Endodermal cell (in vitro differentiated cells): ENCODE measurements around the gene ALOX5AP. TPM values are rescaled to one million over a fixed set of nuclear protein-coding genes. Genes with fewer than 3 reads are reported as not detected.

Source experiments
- DNase-seq: peaks from one replicate; pipeline ENCODE4 v3.0.0-alpha.2; 2017
- H3K27ac ChIP-seq: 2 replicates; pipeline ENCODE4 v1.5.1; 2013; ENCODE audit warnings: mild to moderate bottlenecking, low read depth, low read length, moderate library complexity
- H3K27me3 ChIP-seq: 2 replicates; pipeline ENCODE4 v1.6.1; 2013; ENCODE audit warnings: mild to moderate bottlenecking, low read length, moderate library complexity; ENCODE audit not compliant: insufficient read depth, control insufficient read depth, poor library complexity, severe bottlenecking
- H3K36me3 ChIP-seq: 2 replicates; pipeline ENCODE4 v1.7.0; 2013; ENCODE audit warnings: mild to moderate bottlenecking, low read length, moderate library complexity; ENCODE audit not compliant: control insufficient read depth, insufficient read depth
- H3K4me1 ChIP-seq: one replicate; pipeline ENCODE4 v1.7.0; 2013; ENCODE audit warnings: low read length; ENCODE audit not compliant: control insufficient read depth, insufficient read depth
- H3K4me3 ChIP-seq: 2 replicates; pipeline ENCODE4 v1.5.1; 2013; ENCODE audit warnings: mild to moderate bottlenecking, low read length, moderate library complexity
- H3K9ac ChIP-seq: 2 replicates; pipeline ENCODE4 v1.6.1; 2013; ENCODE audit warnings: mild to moderate bottlenecking, low read length, moderate library complexity; ENCODE audit not compliant: poor library complexity, severe bottlenecking; ENCODE audit errors: extremely low read depth
- H3K9me3 ChIP-seq: 2 replicates; pipeline ENCODE4 v1.6.1; 2013; ENCODE audit warnings: mild to moderate bottlenecking, low read length, moderate library complexity; ENCODE audit not compliant: control insufficient read depth
- H3K27ac Mint-ChIP-seq: 2 replicates; pipeline ENCODE4 v1.8.0; 2020; ENCODE audit warnings: mixed read lengths
- H3K27me3 Mint-ChIP-seq: 2 replicates; pipeline ENCODE4 v1.8.0; 2021; ENCODE audit warnings: mild to moderate bottlenecking, mixed read lengths; ENCODE audit not compliant: insufficient read depth
- H3K36me3 Mint-ChIP-seq: 2 replicates; pipeline ENCODE4 v1.8.0; 2020; ENCODE audit warnings: low read depth, mixed read lengths
- H3K4me1 Mint-ChIP-seq: 2 replicates; pipeline ENCODE4 v1.8.0; 2020; ENCODE audit warnings: mixed read lengths
- H3K4me3 Mint-ChIP-seq: 2 replicates; pipeline ENCODE4 v1.8.0; 2020; ENCODE audit warnings: mild to moderate bottlenecking, moderate library complexity, mixed read lengths
- H3K9me3 Mint-ChIP-seq: 2 replicates; pipeline ENCODE4 v1.8.0; 2020; ENCODE audit warnings: mild to moderate bottlenecking, mixed read lengths
- WGBS, 2 experiments: methylation state at CpG; one replicate each; pipeline versions ENCODE4 v1.1.5 to v1.1.7; 2013; ENCODE audit warnings: missing lambda C conversion rate in 2 of 2, mixed read lengths in 1 of 2; ENCODE audit not compliant: insufficient coverage in 1 of 2, insufficient read length in 1 of 2; 5-methylcytosine and 5-hydroxymethylcytosine counted together
- total RNA-seq, 2 donors: library from RNA; stranded (reverse); fragmentation: NEBNext Ultra II Directional in 1 of 2; extraction: Animal tissue kit (Norgen Biotek cat#: 25700) in 1 of 2; gene quantifications; 2 replicates in 1 of 2; 3 replicates in 1 of 2; pipeline ENCODE4 v1.2.1, GENCODE V29; 2021
- TF ChIP-seq, protein P1 (sequence below): fragments of 200-600 bp; sonication (generic); conservative IDR thresholded peaks from 2 replicates; pipeline ENCODE4 v1.5.0; 2021; ENCODE audit warnings: antibody characterized with exemption, mild to moderate bottlenecking

ALOX5AP gene
- total RNA-seq, 2 donors from 2014 or later = not detected

DNA sequence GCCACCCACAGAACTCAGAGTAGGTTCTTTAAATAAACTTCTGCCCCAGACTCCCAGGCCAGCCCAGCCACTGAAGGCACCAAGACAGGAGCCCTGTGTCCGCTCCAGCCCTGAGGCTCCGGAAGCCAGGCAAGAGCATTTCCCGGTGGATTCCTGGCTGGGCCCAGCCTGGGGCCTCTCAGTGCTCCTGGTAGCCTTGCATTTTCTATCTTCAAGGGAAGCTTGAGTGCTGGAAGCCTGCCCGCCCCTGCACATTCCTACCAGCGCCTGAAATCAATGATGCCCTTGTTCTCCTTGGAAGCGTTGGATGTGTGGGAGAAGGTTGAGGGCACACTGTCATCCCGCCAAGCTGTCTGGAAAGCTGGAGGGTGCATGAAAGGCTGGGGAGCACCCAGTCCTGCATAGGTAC is 70.3 kb downstream of the ALOX5AP start:
- no peaks in the 10 kb centered on the region for H3K27me3 ChIP-seq

DNA sequence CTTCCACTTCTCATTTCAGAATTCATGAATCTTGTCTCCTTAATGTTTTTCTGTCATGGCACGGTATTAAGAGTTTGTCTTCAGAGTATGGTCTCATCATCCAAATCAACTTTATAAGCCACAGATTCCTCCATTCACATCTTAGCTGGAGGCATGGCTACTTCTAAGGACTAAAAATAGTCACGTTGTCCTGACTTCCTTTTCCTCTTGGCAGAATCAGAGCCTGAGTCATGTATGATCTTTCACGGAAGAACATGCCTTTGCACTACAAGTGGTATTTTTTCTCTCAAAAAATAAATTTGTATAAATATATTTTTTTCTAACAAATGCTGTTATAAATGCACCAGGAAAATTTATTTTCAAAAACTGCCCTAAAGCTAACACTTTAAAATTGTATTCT is 71.4 kb downstream of the ALOX5AP start:
- Histone ChIP-seq H3K27ac (no peak overlapping the region), H3K4me1 (no peaks in the 10 kb centered on the region), H3K36me3 (no peaks in the 10 kb centered on the region), H3K9ac (no peak overlapping the region), H3K9me3 (no peaks in the 10 kb centered on the region), H3K4me3 (no peak overlapping the region), H3K27me3 (no peaks in the 10 kb centered on the region)
- Mint-ChIP-seq H3K27me3 (peaks cover 6% of the 10 kb centered on the region), H3K27ac (no peak overlapping the region), H3K4me1 (peaks cover 9% of the 10 kb centered on the region), H3K36me3 (no peaks in the 10 kb centered on the region), H3K9me3 (no peaks in the 10 kb centered on the region), H3K4me3 (no peak overlapping the region)
- WGBS, 2 experiments = 91 to 93% methylated on average over 2 of the region's 3 CpGs
- TF ChIP-seq, protein P1, sequence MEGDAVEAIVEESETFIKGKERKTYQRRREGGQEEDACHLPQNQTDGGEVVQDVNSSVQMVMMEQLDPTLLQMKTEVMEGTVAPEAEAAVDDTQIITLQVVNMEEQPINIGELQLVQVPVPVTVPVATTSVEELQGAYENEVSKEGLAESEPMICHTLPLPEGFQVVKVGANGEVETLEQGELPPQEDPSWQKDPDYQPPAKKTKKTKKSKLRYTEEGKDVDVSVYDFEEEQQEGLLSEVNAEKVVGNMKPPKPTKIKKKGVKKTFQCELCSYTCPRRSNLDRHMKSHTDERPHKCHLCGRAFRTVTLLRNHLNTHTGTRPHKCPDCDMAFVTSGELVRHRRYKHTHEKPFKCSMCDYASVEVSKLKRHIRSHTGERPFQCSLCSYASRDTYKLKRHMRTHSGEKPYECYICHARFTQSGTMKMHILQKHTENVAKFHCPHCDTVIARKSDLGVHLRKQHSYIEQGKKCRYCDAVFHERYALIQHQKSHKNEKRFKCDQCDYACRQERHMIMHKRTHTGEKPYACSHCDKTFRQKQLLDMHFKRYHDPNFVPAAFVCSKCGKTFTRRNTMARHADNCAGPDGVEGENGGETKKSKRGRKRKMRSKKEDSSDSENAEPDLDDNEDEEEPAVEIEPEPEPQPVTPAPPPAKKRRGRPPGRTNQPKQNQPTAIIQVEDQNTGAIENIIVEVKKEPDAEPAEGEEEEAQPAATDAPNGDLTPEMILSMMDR = no peak
- no peak for DNase-seq

More for the DNA sequence above, 70.3 kb downstream of the ALOX5AP start:
- Histone ChIP-seq H3K9ac (no peak overlapping the region), H3K9me3 (no peaks in the 10 kb centered on the region), H3K4me3 (no peak overlapping the region), H3K4me1 (no peaks in the 10 kb centered on the region), H3K27ac (peak overlapping the region; percentile 74), H3K36me3 (no peaks in the 10 kb centered on the region)
- Mint-ChIP-seq H3K36me3 (no peaks in the 10 kb centered on the region), H3K27ac (no peak overlapping the region), H3K9me3 (no peaks in the 10 kb centered on the region), H3K4me1 (peaks cover 9% of the 10 kb centered on the region), H3K4me3 (no peak overlapping the region), H3K27me3 (peaks cover 6% of the 10 kb centered on the region)
- WGBS, 2 experiments = 61 to 89% methylated on average over 3 to 7 of the region's 7 CpGs
- DNase-seq = no peak
- TF ChIP-seq, protein P1 = no peak

DNA sequence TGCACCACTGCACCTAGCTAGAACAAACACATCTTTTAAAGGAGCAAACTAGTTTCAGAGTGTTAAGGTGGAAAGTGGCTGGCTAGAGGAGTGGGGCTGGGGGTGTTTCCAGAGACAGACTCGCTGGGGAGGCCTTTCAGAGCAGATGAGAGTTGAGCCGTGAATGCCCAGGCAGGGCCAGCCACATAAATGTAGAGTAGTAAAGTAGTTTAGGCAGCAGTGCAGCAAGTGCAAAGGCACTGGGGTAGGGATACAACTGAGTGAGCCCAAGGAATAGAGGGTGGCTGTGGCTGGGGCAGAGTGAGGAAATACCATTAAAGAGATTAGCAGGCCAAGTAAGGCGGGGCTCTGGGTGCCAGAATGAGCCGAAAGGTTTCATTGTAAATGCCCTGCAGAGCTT is 72.0 kb downstream of the ALOX5AP start:
- Histone ChIP-seq H3K9me3 (no peaks in the 10 kb centered on the region), H3K4me3 (no peak overlapping the region), H3K9ac (no peak overlapping the region), H3K27ac (no peak overlapping the region), H3K4me1 (no peaks in the 10 kb centered on the region), H3K36me3 (no peaks in the 10 kb centered on the region), H3K27me3 (no peaks in the 10 kb centered on the region)
- H3K27ac Mint-ChIP-seq = no peak overlapping the region
- no peak overlapping the region for H3K4me3 Mint-ChIP-seq
- no peaks in the 10 kb centered on the region for H3K36me3 Mint-ChIP-seq
- peaks cover 6% of the 10 kb centered on the region for H3K27me3 Mint-ChIP-seq
- H3K9me3 Mint-ChIP-seq = no peaks in the 10 kb centered on the region
- peaks cover 9% of the 10 kb centered on the region for H3K4me1 Mint-ChIP-seq
- no peak for DNase-seq
- WGBS, 2 experiments = 94 to 100% methylated on average over 3 to 4 of the region's 4 CpGs
- TF ChIP-seq, protein P1 = no peak
